HCT116 (cell line): ENCODE data around the gene UAP1.

Experiments used
- CBX3 ChIP-seq: IDR thresholded peaks from 2 replicates; pipeline ENCODE4 v1.6.1; 2012; ENCODE audit warnings: low read depth
- CTCF ChIP-seq, 3 experiments: fragments of 200-600 bp in 1 of 3; sonication (generic) in 1 of 3; IDR thresholded peaks in 2 of 3; conservative IDR thresholded peaks in 1 of 3; 2 replicates each; pipeline ENCODE4 v1.5.1; 2012 to 2017; ENCODE audit warnings: low read depth in 2 of 3, low read length in 2 of 3, antibody characterized with exemption in 1 of 3, borderline replicate concordance in 1 of 3, control low read depth in 1 of 3, mild to moderate bottlenecking in 1 of 3, mixed read lengths in 1 of 3, mixed run types in 1 of 3, moderate library complexity in 1 of 3; ENCODE audit not compliant: insufficient read depth in 1 of 3
- EZH2 ChIP-seq: fragments of 200-600 bp; sonication (generic); IDR thresholded peaks from 2 replicates; pipeline ENCODE4 v1.6.1; 2017; ENCODE audit warnings: antibody characterized with exemption, mixed run types
- RAD21 ChIP-seq: IDR thresholded peaks from 2 replicates; pipeline ENCODE4 v1.6.1; 2012; ENCODE audit warnings: low read depth, mild to moderate bottlenecking
- SRF ChIP-seq: IDR thresholded peaks from 2 replicates; pipeline ENCODE4 v1.6.1; 2012; ENCODE audit warnings: low read depth
- ZBTB33 ChIP-seq: IDR thresholded peaks from 2 replicates; pipeline ENCODE4 v1.6.1; 2011; ENCODE audit warnings: mild to moderate bottlenecking, low read length, moderate library complexity; ENCODE audit not compliant: insufficient replicate concordance; ENCODE audit errors: extremely low read depth
- ZNF274 ChIP-seq: fragments of 200-500 bp; sonication (Bioruptor generic); IDR thresholded peaks from 2 replicates; pipeline ENCODE4 v1.6.1; 2014; ENCODE audit warnings: mild to moderate bottlenecking, low read depth, low read length, inconsistent platforms

- TF ChIP-seq CBX3, result no peak
- TF ChIP-seq CTCF (IDR thresholded peaks at IDR 0.05 in 2 of 3, conservative IDR thresholded peaks at IDR 0.05 in 1 of 3; ENCODE audit: borderline replicate concordance in 1 of 3, insufficient read depth in 1 of 3, low read depth in 2 of 3, low read length in 2 of 3), result no peak
- no peak for TF ChIP-seq SRF
- TF ChIP-seq ZNF274, result no peak
- no peak for TF ChIP-seq RAD21
- no peak for TF ChIP-seq EZH2
- no peak for TF ChIP-seq ZBTB33
These were observed 78.2 kb downstream of the UAP1 start for GRCh38 chr1:162639718-162640117.
